GM20000 (cell line): ENCODE results near the gene DSCAML1.
"Not testable (repeated sequence)": the region's sequence is repeated elsewhere in the genome, so short reads cannot be mapped to it uniquely, and the experiment has no call there.

ENCODE experiments used
- DNase-seq: peaks from one replicate; pipeline ENCODE4 v3.0.0; 2012; ENCODE audit warnings: low spot score
- TF ChIP-seq, protein P1 (sequence below): IDR thresholded peaks from 2 replicates; pipeline ENCODE4 v1.5.1; 2012; ENCODE audit warnings: mild to moderate bottlenecking, control low read depth; ENCODE audit errors: extremely low read depth, missing control alignments

DSCAML1 gene

DNA sequence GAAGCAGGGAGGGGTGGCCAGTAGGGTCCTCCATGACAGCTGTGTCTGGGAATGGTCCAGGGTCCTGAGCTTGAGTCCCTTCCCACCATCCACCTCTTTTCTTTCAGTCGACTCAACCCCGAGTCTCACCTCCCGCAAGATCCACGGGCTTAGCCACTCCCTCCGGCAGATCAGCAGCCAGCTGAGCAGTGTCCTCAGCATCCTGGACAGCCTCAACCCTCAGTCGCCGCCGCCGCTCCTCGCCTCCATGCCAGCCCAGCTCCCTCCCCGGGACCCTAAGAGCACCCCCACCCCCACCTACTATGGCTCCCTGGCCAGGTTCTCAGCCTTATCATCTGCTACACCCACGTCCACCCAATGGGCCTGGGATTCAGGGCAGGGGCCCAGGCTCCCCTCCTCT lies 387.5 kb downstream of the DSCAML1 start:
- TF ChIP-seq, protein P1, sequence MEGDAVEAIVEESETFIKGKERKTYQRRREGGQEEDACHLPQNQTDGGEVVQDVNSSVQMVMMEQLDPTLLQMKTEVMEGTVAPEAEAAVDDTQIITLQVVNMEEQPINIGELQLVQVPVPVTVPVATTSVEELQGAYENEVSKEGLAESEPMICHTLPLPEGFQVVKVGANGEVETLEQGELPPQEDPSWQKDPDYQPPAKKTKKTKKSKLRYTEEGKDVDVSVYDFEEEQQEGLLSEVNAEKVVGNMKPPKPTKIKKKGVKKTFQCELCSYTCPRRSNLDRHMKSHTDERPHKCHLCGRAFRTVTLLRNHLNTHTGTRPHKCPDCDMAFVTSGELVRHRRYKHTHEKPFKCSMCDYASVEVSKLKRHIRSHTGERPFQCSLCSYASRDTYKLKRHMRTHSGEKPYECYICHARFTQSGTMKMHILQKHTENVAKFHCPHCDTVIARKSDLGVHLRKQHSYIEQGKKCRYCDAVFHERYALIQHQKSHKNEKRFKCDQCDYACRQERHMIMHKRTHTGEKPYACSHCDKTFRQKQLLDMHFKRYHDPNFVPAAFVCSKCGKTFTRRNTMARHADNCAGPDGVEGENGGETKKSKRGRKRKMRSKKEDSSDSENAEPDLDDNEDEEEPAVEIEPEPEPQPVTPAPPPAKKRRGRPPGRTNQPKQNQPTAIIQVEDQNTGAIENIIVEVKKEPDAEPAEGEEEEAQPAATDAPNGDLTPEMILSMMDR, result no peak
- no peak for DNase-seq

DNA sequence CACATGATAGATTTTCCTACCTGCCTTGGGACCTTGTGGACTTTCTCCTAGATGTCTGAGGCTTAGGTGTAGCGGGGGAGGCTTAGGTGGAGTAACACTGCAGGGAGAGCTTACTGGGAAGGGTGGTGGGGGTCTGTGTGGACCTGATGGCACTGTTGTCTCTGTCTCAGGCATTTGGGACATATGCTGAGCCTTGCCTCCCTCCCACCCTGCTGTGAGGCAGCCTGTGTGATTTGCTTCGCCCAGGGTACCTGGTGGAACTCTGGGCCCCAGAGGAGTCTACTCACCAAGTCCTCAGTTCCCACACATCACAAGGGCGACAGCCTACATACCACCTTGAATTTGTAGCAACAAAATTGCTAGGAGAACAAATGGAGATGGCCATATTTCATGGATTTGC lies 388.7 kb downstream of the DSCAML1 start:
- TF ChIP-seq, protein P1, result no peak
- no peak for DNase-seq

DNA sequence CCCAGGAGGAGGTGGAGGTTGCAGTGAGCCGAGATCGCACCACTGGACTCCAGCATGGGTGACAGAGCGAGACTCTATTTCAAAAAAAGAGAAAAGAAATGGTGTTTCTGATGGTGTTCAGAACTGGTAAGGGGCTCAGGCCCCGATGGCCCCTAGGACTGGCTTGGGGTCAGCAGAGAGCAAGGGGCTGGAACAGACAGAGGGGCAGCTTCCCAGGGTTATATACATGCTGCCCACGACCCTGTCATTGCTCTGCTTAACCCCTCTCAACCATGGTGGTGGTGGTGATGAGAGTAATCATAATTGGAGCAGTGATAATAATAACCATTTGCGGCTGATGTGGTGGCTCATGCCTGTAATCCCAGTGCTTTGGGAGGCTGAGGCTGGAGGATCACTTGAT lies 390.0 kb downstream of the DSCAML1 start:
- no peak for DNase-seq
- TF ChIP-seq, protein P1, result no peak

DNA sequence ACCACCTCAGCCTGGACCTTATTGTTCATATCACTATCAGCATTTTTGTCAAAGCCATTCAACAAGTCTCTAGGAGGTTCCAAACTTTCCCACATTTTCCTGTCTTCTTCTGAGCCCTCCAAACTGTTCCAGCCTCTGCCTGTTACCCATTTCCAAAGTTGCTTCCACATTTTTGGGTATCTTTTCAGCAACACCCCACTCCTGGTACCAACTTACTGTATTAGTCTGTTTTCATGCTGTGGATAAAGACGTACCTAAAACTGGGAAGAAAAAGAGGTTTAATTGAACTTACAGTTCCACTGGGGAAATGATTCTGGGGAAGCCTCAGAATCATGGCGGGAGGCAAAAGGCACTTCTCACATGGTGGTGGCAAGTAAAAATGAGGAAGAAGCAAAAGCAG lies 391.1 kb downstream of the DSCAML1 start:
- DNase-seq, result not testable (repeated sequence)

- not testable (repeated sequence) for DNase-seq
Measured at GRCh38 chr11:117399100-117399840, 397.7 kb downstream of the DSCAML1 start.

DNA sequence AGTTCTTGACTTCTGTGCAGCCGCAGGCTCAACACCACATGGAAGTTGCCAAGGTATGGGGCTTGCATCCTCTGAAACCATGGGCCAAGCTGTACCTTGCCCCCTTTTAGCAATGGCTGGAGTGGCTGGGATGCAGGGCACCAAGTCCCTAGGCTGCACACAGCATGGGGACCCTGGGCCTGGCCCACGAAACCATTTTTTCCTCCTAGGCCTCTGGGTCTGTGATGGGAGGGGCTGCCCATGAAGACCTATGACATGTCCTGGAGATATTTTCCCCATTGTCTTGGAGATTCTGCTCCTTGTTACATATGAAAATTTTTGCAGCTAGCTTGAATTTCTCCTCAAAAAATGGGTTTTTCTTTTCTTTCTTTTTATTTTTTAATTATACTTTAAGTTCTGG lies 398.4 kb downstream of the DSCAML1 start:
- DNase-seq, result not testable (repeated sequence)

DNA sequence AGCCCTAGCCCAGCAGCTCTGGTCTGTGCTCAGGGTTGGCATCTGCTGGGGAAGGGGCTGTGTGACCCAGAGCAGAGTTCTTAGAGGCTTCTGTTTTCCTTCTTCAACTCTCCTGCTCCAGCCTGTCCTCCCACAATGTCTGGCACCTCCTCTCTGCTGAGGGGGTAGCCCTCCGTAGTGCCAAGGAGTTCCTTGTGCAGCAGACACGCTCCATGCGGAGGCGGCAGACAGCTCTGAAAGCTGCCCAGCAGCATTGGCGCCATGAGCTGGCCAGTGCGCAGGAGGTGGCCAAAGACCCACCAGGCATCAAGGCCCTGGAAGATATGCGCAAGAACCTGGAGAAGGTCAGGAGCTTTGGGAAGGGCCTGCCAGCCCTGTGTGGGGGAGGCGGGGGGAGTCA lies 400.0 kb downstream of the DSCAML1 start:
- DNase-seq, result no peak
- TF ChIP-seq, protein P1, result no peak

DNA sequence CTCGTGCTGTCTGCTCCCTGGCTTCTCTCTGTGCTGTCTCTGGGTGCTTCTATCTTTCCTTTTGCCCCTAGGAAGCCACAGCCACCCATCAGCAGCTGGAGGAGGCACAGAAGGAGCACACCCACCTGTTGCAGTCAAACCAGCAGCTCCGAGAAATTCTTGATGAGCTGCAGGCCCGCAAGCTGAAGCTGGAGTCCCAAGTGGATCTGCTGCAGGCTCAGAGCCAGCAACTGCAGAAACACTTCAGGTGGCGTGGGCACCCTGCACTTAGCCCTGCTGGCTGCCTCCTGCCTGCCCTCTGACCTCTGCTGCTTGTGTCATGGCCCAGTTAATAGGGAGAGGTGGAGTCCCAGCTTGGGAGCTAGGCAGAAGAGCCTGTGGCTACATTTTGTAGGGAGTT lies 401.5 kb downstream of the DSCAML1 start:
- TF ChIP-seq, protein P1, result no peak

GRCh38 chr11:117394221-117394925 lies 402.6 kb downstream of the DSCAML1 start:
- DNase-seq, result no peak
- TF ChIP-seq, protein P1, result no peak

More for the DNA sequence above, 401.5 kb downstream of the DSCAML1 start:
- DNase-seq, result no peak
